Measurements from ENCODE around the gene ACLY. TPM values are rescaled to one million over a fixed set of nuclear protein-coding genes. Genes with fewer than 3 reads are reported as not detected.

Gene ACLY
- total and polyA plus RNA-seq, 2 donors (not counting 1 experiment from before 2014, with no cell fraction given): 40.2 to 91.5 TPM

DNA sequence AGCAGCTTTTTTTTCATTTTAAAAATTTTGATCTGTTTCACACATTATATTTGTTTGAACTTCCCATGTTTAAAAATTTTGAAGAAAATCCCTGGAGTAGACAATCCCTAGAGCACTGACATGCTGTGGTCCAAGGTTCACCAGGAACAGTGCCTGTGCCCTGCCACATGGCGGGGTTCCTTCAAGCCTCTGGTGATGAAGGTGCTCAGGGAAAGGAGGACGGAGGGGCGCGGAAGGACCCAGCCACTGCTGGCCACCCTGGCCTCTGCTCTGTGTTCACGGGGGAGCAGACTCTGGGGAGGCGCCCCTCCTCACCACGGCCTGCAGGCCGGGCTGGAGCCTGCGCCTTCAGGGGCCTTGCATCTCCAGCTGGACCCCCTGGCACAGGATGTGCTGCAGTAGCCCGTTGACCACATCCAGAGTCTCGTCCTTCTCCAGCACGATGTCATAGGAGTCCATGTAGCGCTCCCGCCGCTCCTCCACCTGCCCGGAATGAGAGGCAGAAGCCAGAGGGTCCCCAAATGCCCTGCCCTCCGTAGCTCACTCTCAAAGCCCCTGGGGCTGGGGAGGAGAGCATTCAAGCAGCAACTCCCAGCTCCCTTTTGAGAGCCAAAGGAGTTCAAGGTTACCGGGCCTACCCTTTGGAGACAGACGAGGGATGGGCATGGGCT is 93.4 kb downstream of the ACLY start:
- ATAC-seq (ENCODE audit: low read depth) (no peak), DNase-seq (no peak)
- Histone ChIP-seq H3K4me3 (ENCODE audit: control extremely low read depth in 1 of 5, extremely low read depth in 1 of 5, insufficient read depth in 1 of 5, low read depth in 2 of 5, low read length in 4 of 5) (no peak overlapping the region), H3K4me1 (ENCODE audit: control insufficient read depth in 2 of 2, insufficient read depth in 2 of 2, low read length in 2 of 2) (no peaks in the 10 kb centered on the region), H3K4me2 (replicated peaks; ENCODE audit: low read depth, low read length, poor library complexity, severe bottlenecking) (no peak overlapping the region), H3K79me2 (ENCODE audit: control insufficient read depth, insufficient read depth, low read length) (no peaks in the 10 kb centered on the region), H3K9me3 (ENCODE audit: control extremely low read depth in 1 of 3, control insufficient read depth in 2 of 3, insufficient read depth in 1 of 3, low read length in 2 of 3) (no peaks in the 10 kb centered on the region), H4K20me1 (ENCODE audit: control insufficient read depth, insufficient read depth, low read length, poor library complexity, severe bottlenecking) (no peaks in the 10 kb centered on the region), H3K9ac (ENCODE audit: low read length) (no peak overlapping the region), H3K36me3 (replicated peaks in 1 of 2; ENCODE audit: control extremely low read depth in 1 of 2, control insufficient read depth in 1 of 2, extremely low read depth in 1 of 2, insufficient read depth in 2 of 2, low read length in 1 of 2) (peaks cover 0 to 25% of the 10 kb centered on the region in 2 experiments), H3K27me3 (replicated peaks in 1 of 4; ENCODE audit: control extremely low read depth in 1 of 4, control insufficient read depth in 3 of 4, insufficient read depth in 4 of 4, low read length in 3 of 4) (no peaks in the 10 kb centered on the region), H2AFZ (ENCODE audit: insufficient read depth, low read depth, low read length, poor library complexity, severe bottlenecking) (no peak overlapping the region), H3K27ac (ENCODE audit: low read length in 2 of 2) (no peak overlapping the region)
- WGBS (ENCODE audit: insufficient coverage): 96% methylated on average over 18 of the region's 19 CpGs
- H3K27ac Mint-ChIP-seq: no peak overlapping the region
- H3K4me3 Mint-ChIP-seq: no peak overlapping the region
- no peaks in the 10 kb centered on the region for H3K27me3 Mint-ChIP-seq
- POLR2A ChIA-PET: no interaction called here
- no peaks in the 10 kb centered on the region for H3K4me1 Mint-ChIP-seq
- H3K9me3 Mint-ChIP-seq (ENCODE audit: insufficient read depth): no peaks in the 10 kb centered on the region
- CTCF ChIA-PET: no interaction called here
- TF ChIP-seq, protein P1, sequence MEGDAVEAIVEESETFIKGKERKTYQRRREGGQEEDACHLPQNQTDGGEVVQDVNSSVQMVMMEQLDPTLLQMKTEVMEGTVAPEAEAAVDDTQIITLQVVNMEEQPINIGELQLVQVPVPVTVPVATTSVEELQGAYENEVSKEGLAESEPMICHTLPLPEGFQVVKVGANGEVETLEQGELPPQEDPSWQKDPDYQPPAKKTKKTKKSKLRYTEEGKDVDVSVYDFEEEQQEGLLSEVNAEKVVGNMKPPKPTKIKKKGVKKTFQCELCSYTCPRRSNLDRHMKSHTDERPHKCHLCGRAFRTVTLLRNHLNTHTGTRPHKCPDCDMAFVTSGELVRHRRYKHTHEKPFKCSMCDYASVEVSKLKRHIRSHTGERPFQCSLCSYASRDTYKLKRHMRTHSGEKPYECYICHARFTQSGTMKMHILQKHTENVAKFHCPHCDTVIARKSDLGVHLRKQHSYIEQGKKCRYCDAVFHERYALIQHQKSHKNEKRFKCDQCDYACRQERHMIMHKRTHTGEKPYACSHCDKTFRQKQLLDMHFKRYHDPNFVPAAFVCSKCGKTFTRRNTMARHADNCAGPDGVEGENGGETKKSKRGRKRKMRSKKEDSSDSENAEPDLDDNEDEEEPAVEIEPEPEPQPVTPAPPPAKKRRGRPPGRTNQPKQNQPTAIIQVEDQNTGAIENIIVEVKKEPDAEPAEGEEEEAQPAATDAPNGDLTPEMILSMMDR (IDR thresholded peaks at IDR 0.05): no peak
- TF ChIP-seq EZH2 (IDR thresholded peaks at IDR 0.05; ENCODE audit: borderline replicate concordance, insufficient read depth, low read depth, low read length, poor library complexity, severe bottlenecking): no peak
- intact Hi-C loops (cut with micrococcal nuclease): no loop called here

DNA sequence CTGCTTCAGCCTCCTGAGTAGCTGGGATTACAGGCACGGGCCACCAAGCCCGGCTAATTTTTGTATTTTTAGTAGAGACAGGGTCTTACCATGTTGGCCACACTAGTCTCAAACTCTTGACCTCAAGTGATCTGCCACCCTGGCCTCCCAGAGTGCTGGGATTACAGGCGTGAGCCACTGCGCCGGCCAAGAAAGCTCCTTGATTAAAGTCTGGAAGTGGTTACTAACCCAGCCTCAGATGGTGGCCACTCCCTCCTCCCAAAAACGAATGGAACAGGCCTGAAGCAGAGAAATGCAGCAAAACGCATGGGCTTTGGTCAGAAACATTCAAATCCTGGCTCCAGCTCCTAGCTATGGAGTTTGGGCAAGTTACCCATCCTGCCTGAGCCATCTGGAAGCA is 94.7 kb downstream of the ACLY start:
- ChIA-PET POLR2A (no interaction called here), CTCF (no interaction called here)
- Histone ChIP-seq H3K9me3 (ENCODE audit: control extremely low read depth in 1 of 3, control insufficient read depth in 2 of 3, insufficient read depth in 1 of 3, low read length in 2 of 3) (no peaks in the 10 kb centered on the region), H3K4me1 (ENCODE audit: control insufficient read depth in 2 of 2, insufficient read depth in 2 of 2, low read length in 2 of 2) (no peaks in the 10 kb centered on the region), H3K36me3 (replicated peaks in 1 of 2; ENCODE audit: control extremely low read depth in 1 of 2, control insufficient read depth in 1 of 2, extremely low read depth in 1 of 2, insufficient read depth in 2 of 2, low read length in 1 of 2) (peaks cover 0 to 19% of the 10 kb centered on the region in 2 experiments), H3K79me2 (ENCODE audit: control insufficient read depth, insufficient read depth, low read length) (no peaks in the 10 kb centered on the region), H2AFZ (ENCODE audit: insufficient read depth, low read depth, low read length, poor library complexity, severe bottlenecking) (no peak overlapping the region), H3K4me3 (ENCODE audit: control extremely low read depth in 1 of 5, extremely low read depth in 1 of 5, insufficient read depth in 1 of 5, low read depth in 2 of 5, low read length in 4 of 5) (no peak overlapping the region), H3K27me3 (replicated peaks in 1 of 4; ENCODE audit: control extremely low read depth in 1 of 4, control insufficient read depth in 3 of 4, insufficient read depth in 4 of 4, low read length in 3 of 4) (no peaks in the 10 kb centered on the region), H3K27ac (ENCODE audit: low read length in 2 of 2) (no peak overlapping the region), H4K20me1 (ENCODE audit: control insufficient read depth, insufficient read depth, low read length, poor library complexity, severe bottlenecking) (no peaks in the 10 kb centered on the region), H3K4me2 (replicated peaks; ENCODE audit: low read depth, low read length, poor library complexity, severe bottlenecking) (no peak overlapping the region), H3K9ac (ENCODE audit: low read length) (no peak overlapping the region)
- Mint-ChIP-seq H3K4me3 (no peak overlapping the region), H3K4me1 (no peaks in the 10 kb centered on the region), H3K9me3 (ENCODE audit: insufficient read depth) (no peaks in the 10 kb centered on the region), H3K27me3 (no peaks in the 10 kb centered on the region), H3K27ac (no peak overlapping the region)
- DNase-seq (no peak), ATAC-seq (ENCODE audit: low read depth) (no peak)
- intact Hi-C loops (cut with micrococcal nuclease): no loop called here
- WGBS (ENCODE audit: insufficient coverage): 93% methylated on average over 4 of the region's 7 CpGs
- TF ChIP-seq, protein P1 (IDR thresholded peaks at IDR 0.05): no peak
- no peak for TF ChIP-seq EZH2 (IDR thresholded peaks at IDR 0.05; ENCODE audit: borderline replicate concordance, insufficient read depth, low read depth, low read length, poor library complexity, severe bottlenecking)
